GM19397 (cell line): ENCODE measurements around the gene IGF1R.

Experiments
- ATAC-seq: cut with Tn5 transposase; IDR thresholded peaks from one replicate; pipeline ENCODE4 v1.9.1; 2021; ENCODE audit warnings: mild to moderate bottlenecking, moderate library complexity; ENCODE audit not compliant: unreplicated experiment

Gene IGF1R

DNA sequence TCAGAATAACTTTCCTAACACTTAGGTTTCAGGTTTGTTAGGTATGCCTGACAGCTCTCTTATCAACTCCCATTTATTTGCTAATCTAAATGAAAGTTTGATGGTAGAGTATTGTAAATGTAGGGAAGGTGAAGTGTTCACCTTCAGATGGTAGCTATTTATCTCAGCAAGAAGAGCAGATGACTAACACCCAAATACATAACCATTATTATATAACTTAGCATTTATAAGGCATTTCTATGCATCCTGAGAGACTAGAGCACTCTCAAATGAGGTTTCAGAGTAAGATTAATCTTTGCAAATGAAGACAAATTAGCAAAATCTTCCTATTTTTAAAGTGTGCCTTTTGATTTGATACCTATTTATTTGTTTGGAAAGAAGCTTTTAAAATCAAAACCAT lies 143.8 kb downstream of the IGF1R start:
- ATAC-seq, result no peak

DNA sequence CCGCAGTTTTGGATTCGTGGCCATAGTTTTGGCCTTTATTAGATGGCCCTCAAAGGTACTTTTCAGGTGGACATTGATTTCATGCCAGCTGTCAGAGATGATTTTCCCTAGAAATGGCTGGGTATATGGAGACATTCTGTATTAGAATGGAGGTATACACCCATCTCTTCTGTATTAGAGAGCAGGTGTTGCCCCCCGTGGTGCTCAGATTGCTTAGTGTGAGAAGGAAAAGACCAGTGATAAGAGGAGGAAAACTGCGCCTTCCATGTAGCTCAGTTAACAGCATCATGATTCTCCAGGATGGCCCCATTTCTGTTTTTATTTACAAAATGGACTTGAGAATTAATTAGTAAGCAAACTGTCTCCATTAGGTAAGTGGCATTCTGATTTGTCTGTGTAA lies 145.9 kb downstream of the IGF1R start:
- ATAC-seq, result no peak

DNA sequence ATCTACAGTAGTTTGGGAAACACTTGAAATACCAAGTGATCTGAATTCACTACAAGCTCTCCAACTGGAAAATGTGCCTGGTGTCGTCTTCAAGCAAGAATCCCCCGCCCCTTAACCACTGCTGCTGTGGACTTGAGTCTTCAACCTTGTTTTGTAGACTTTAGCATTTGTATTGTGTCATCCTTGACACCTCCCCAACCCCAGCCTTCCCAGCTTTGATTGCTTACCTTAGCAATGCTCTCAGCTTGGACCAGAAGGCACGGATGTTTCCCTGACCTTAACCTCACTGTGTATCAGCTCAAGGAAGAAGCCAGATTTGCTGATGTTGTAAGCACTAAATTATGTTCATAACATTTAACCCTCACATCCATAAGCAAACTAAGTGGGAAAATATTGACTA lies 146.4 kb downstream of the IGF1R start:
- no peak for ATAC-seq

DNA sequence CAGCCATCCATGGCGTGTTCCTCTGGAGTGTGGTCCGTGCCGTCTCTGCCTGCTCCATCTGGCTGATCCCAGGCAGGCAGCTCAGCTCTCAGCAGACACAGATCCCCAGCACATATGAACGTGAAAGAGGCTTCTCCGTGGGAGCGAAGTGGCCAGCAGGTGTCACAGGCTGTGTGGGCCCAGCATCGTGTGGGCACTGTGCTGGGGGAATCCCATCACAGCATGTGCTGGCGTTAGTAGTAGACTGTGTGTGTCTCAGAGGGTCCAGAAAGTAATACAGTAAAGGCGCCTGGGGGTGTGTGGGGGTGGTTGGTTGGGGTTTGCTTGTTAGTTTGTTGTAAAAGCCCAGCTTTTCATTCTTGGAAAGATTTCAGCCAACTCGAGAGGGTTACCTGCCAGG lies 147.6 kb downstream of the IGF1R start:
- no peak for ATAC-seq

DNA sequence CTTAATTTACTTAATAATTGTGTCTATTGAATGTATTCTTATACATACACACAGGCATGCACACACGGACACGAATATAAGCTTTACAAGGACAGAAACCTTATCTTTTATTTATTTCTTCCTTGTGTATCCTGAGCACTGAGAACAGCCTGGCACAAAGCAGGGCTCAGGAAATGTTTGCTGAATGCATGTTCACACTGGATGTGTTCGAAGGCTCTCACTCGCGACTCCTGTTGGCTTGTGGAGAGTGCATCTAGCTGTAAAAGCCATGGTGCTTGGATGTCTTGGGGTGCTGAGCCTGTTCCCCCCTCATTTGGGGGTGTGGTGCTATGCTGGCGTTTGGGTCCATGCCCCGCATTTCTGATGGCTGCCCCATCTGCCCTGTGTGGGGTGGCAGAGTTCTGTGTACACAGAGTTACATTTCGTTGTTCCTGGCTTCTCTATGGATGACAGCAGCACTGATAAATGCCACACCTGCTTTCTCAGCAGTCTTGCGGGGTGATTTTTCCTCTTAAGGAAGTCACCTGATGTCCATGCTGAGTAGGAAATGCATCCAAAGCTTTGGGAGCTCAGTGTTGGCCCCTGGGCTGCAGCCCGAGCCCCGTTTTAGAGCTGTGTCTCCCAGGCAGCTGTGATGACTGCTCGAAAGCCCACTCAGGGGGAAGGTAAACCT lies 148.5 kb downstream of the IGF1R start:
- ATAC-seq, result no peak

DNA sequence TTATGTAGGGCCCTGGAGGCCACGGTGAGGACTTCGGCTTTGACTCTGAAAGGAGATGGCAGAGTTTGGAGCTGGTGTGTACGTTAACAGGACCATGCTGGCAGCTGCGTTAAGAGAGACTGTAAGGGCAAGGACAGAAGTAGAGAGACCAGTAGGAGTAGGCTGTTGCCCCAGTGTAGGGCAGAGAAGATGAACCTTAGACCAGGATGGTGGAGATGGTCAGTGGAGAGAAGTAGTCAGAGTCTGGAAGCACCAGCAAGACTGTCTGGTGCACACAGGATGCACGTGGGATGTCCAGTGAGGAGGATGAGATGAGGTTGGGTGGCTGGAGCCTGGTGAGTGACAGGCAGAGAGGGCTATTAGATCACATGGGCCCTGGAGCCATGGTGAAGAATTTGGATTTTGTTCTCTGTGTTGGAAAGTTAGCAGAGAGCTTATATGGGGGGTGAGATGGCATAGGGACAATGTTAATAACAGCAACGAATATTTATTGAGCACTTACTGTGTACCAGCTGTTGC lies 150.1 kb downstream of the IGF1R start:
- ATAC-seq, result no peak

DNA sequence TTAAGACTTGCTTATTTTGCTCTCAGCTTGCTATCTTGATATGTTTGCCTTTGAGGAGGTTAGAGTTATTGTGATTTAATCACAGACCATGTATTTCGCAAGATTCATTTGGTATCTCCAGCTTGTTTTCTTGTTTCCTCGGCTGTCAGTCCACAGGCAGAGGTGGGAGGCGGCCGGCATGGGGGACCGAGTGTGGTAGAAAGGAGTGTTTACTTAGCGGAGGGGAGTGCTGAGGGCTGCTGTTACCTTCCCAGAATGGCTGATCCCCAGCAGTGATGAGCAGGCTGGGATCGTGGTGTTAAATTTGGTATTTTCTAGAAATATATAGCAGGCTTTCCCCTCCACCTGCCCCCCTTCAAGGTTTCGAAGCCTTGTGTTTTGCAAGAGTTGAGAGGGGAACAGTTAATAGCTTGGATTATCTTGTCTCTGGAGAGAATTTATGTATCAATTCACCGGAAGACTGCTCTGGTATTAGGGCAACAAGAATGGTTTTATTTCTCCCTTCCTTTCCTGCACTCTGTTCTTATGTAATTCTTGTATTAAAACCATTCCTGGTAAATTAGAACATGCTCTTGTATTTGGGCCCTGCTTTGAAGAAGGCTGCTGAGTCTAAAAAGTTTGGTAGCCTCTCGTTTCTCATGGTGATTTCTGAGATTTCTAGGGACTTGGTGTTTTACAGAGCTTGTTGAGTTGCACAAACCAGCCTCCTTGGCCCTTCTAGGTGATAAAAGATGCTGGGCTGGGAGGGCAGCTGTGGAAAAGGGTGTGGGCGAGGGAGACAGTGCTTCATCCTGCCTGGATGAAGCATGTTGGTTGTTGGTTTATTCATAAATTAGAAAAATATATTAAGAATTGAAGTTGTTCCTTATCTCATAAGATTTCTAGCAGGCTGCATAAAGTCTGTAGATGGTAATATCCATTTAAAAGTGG lies 151.4 kb downstream of the IGF1R start:
- ATAC-seq, result no peak

DNA sequence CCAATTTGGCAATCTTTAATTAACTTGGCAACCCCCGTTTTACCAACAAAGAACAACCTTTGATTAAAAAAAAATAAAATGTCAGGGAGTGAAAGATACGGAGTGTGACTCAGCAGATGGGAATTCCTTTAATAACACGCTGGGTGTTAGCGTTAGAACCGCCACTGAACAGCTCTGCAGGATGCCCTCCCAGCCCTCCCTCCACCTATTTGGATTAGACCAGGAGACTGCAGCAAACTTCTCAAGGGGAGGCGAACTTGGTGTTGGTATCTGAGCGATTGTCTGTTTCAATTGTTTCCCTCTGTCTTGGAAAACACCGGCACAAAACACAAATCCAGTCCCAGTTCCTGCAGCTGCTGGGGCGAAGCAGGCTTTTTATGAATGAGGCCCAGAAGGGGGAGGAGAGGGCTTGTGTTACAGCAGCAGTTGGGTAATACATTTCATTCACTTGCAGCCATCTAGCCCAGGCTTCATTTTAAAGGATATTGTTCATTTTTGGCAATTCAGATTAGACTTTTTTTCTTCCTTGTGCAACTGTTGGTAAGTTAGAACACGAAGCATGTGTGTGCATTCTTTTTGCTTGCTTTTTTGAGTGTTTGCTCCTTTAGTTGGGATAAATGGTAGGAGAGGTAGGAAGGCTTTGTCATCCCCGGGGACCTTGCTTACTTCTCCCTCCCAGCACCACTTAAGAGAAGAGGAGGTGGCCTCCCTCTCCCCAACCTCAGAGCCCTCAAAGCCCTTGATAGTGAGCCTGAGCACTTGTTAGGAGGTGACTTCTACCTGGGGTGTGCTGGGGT lies 152.3 kb downstream of the IGF1R start:
- ATAC-seq, result no peak

DNA sequence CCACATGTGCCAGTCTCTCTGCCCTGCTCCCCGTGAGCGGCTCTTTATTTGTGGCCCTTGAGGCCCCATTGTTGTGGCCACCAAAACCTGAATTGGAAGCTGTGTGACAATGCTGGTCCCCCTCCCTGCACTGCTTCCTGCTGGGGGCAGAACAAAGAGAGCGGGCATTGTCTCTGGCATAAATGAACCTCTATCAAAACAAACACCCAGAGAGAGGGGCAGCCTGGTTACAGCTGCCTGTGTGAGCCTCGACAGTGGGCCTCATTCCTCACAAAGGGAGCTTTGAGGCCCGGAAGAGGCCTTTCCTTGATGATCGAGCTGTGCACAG lies 152.9 kb downstream of the IGF1R start:
- ATAC-seq, result no peak

DNA sequence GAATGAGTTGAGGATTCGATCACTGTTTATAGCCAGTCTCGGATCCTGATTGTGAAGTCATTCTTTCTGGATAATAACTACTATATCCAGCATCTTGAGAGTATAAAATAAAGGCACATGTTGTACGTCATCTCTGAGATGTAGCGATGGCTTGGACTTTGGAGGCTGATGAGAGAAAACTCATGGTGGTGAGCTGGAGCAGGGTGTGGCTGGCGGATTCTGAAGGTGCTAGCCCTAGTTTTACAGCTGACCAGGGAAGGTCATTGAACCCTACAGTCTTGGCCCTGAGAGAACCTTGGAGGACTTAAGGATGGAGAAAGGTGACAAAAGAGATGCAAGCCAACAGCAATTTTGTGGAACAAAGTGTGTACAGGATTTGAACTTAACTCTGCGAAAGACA lies 153.8 kb downstream of the IGF1R start:
- ATAC-seq, result no peak

DNA sequence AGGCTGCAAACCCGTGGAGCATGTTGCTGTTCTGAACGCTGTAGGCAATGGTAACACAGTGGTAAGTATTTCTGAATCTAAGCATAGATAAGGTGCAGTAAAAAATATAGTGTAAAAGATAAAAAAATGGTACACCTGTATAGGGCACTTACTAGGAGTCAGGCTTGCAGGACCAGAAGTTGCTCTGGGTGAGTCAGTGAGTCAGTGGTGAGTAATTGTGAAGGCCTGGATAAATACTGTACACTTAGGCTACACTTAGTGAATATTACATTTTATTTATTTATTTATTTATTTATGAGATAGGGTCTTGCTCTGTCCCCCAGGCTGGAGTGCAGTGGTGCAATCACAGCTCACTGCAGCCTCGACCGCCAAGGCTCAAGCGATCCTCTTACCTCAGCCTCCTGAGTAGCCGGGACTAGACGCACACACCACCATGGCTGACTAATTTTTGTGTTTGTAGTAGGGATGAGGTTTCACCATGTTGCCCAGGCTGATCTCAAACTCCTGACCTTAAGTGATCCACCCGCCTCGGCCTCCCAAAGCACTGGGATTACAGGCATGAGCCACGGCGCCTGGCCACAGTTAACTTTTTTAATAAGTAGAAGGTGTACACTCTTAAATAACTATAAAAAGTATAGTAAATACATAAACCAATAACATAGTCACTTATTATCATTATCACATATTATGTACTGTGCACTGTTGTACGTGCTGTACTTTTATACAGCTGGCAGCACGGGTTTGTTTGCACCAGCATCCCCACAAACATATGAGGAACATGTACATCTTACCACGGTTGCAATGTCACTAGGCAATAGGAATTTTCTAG lies 155.1 kb downstream of the IGF1R start:
- no peak for ATAC-seq

DNA sequence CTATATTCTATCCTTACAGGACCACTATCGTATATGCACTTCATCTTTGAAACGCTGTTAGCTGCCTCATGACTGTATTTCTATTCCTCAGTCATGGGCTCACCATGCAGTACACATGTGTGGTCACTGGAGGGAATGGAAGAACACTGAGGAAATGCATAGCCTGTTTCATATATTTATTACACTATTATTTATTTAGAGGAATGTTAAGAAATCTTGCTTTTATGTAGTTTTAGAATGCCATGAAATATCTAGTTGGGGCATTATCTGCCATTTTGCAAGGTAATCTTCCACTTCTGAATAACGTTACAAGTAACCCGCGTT lies 155.7 kb downstream of the IGF1R start:
- no peak for ATAC-seq

DNA sequence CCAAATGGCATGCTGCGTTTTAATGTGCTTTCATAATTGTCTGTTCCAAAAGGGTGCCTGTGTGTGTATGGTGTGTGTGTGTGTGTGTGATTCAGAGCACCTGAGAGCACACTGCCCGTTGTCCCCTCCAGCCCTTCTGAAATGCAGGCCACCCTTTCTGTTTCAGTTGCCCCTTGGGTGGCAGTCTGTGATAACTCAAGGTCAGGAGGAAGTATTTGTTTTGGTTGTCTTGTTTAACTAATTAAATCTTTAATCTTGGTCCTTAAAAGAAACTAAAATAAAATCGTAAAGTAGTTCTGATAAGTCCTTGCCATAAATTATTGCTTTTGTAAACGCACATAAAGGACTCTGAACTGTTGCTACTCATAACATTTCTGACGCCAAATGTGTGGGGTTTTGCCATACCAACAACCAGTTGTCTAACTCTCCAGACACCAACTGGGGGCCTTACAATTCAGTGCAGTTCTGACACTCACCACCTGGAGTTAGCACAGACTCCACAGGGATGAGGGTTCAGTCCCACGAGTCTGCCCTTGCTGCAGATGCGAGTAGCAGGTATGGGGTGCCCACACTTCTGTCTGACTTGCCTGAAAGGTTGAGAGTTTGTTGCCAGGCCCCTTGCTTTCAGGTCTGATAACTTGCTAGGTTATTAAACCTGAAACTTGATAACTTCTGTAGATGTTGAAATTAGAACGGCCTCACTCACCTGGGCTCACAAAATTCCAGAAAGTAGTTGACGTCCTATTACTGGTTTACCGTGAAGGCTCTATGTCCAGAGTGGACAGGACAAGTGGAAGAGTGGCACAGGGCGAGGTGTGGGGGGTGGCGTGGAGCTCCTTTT lies 157.3 kb downstream of the IGF1R start:
- ATAC-seq, result no peak

DNA sequence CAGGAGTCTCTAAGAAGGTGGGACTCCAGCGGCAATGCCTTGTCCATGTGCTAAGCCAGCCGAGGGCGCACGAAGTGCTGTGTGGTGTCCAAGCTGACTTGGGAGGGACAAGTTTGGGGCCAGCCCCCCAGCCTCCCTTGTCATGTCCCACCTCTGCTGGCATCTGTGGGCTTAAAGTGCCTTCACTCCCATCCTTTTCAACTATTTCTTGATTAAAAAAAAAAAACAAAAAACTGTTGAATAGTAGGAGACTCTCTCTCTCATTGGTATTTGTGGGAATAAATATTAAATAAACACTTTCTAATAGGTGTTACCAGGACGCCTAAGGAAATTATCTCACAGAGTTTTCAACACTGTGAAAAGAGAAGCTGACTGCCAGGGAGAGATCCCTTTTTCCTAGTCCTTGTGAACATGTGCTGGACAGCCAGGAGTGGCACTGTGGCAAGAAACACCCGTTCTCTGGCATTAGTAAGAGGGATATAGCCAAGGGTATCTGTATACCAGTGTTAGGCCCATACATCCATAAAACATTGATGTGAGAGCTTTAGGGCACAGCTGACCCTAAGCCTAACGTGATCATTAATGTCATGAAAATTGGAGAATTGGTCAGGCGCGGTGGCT lies 158.0 kb downstream of the IGF1R start:
- no peak for ATAC-seq

DNA sequence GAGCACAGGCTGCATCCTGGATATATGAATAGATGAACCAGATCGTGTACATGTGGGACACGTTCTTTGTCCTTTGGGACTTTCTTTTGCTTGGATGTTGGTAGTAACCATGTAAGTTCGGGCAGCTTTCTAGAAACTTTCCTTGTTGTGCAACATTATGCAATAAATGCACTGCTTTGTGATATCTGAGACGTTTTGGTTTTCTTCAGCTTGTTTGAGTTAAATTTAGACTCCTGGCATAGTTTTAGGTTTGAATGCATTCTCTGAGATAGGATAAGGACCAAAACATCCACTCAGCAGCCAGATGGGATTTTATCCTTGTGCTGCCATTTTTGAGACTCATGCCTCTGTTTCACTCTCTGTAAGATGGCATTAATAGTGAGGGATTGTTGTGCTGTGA lies 158.9 kb downstream of the IGF1R start:
- ATAC-seq, result no peak

DNA sequence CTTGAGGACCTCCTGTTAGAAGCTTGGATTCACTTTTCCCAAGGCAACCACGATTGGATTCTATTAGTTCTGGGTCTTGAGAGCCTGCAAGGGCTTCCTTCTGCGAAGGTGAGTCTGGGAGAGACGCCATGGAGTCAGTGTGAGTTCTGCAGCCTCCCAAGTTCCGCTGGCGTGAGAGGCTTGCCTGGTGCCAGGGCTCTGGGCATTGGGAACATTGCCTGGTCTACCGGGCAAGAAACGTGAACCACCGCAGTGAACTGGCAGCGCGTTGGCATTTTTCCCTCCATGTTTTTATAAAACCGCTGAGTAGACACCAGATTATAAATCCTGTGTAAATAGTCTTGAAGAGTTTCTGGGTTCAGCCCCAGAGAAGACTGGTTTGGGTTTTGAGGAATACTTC lies 160.9 kb downstream of the IGF1R start:
- ATAC-seq, result no peak

DNA sequence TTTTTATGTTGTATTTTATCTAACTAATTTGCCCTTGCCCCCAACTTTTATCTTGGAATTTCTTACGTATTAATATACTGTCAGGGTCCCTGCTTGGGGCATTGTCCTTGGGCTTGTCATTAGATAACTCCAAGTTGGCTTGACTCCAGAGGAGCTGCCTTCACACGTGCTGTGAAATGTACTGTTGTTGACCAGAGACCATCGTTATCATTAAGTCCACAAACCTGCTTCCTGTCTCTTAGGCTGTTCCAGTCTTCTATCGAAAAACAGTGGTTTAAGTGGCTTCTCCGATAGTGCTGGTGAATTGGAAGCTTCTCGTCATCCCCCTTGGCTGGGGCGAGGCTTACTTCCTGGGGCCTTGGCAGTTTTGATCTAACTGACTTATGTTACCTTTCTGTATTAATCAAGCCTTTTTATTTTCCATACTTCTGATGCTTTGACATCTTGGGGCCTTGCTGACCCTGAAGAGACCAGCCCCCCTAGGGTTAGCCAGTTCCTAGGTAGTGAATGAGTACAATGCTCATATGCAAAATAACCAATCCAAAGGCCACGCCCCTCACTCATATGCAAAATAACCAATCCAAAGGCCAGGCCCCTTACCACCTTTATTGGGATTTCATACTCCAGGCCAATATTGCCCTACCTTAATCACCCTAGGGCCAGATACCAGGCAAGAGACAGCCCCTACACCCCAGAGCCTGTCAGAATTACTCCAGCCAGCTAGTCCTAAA lies 164.5 kb downstream of the IGF1R start:
- ATAC-seq, result no peak

DNA sequence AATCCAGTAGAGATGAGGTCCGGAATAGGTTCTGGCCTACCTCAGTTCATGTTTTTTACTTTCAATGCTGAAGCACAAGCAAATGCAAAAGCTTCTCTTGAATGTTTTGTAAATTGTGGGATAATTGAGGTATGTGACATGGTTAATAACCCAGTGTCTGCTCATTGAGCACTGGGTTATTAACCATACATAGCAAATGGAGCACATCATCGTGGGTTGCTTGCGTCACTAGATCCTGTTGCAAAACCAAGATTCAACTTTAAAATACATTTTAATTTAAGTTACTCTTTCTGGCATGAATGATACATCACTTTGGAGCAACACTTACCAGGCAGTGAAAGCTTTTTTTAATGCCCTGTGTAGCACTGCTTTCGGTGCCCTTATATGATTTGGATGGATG lies 165.6 kb downstream of the IGF1R start:
- ATAC-seq, result no peak

DNA sequence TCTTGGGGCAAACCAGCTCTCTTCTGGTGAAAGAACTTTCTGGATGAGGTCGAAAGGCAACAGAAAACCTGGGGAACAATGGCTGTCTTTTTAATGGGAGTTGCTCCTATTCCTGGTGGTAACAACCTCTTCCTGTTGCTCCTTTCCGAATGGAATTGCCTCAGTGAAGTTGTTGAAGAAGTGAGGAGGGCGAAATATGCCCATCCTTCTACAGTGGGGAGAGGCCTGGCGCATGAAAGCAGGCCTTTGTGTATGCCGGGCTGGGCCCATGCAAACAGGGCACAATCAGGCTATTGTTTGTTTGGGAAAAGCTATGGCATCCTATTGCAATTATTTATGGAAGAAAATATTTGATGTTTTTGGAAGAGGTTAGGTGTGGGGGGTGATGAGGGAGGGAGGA lies 166.9 kb downstream of the IGF1R start:
- ATAC-seq, result no peak
